HG03064 (cell line): ENCODE measurements around the gene IGSF9.

ENCODE experiments used
- ATAC-seq: cut with Tn5 transposase; IDR thresholded peaks from one replicate; pipeline ENCODE4 v1.9.1; 2021; ENCODE audit warnings: low read depth; ENCODE audit not compliant: unreplicated experiment

Gene IGSF9

DNA sequence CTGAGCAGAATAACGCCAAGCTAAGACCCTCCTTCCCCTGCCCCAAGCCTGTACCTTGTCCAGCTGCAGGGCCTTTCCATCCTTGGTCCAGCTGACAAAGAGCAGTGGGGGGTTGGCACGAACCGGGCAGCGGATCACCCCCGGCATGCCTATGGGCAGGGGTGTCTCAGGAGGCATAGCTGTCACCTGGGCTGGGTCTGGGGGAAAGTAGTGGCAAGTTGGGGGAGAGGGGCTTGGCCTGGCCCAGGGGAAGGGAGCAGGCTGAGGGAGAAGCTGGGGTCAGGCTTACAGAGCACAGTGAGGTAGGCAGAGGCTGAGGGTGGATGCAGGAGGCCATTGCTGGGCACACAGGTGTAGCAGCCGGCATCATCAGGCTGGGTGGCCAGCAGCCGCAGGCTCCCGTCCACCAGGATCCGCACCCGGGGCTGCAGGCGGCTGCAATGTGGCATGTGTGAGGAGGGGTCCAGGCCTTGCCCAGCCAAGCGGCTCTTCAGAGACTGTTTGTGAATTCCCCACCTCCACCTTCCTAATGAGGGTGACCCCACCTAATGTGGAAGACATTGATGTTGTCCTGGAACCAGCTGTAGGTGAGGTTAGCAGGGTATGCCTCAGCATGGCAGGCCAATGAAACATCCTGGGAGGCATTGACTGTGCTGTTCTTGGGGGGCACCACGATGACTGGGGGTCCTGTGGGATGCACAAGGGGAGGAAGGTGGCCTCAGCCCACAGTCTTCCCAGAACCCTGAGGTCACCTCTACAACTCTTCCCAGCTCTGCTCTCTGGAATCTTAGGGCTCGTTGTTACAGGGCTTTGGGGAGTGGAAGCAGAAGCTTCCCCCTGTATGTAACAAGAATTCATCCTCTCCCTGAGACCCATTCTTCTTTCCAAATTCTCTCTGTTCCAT, 11.0 kb downstream of the IGSF9 start:
- no peak for ATAC-seq

DNA sequence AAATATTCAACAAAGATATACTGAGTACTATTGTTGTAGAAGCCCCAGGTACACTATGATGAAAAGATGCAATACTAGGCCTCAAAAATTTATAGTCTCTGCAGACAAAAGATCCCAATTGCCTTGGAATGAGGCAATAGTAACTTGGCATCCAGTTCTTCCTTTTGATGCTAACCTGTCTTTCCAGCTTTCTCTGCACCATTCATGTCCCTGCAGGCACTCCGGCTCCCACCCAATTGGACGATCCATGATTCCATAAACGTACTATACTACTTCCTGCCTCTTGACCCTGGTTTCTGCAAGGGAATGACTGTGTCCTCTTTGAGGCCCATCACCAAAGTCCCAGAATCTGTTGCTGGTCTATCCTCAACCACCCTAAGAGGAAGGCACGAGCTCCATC, 12.1 kb downstream of the IGSF9 start:
- no peak for ATAC-seq

DNA sequence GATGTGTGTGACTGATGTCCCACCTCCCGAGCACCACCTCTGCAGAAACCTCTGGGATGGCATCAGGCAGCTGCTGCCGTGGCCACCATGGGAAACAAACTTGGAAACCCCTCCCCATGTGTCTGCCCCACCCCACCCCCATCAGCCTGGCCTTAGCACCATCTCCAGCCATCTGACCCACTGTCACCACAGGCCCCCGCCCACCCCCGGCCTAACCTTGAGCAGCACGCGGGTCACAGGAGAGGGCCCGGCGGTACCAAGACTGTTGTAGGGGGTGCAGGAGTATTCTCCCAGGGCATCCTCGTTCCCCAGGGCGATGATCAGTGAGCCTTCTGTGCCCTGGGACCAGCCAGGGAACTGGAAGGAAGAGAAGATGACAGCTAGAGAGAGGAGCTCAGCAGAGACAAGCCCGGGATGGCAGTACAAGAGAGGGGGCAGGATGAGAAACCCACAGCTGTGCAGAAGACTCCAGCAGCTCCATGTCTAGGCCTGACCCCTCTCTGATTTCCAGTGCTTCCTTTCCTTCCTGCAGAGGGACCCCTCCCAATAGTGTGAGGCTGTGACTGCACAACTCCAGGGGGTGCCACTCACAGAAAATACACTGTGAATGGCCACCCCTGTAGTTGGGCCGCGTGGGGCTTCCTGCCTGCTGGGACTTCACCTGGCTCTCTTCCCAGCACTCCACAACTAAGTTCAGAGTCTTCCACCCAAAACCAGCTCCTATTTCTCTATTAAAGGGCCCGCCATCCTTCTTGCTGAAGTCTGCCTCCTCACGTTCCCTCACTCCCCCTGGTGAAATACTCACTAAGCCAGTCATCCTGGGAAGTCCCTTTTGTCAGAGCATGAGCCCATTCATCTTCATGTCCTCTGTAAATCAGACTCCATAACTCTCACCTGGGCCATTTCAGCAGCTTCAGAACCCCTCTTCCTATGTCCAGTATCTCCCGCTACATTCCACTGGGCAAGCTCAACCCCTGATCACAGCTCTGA, 12.8 kb downstream of the IGSF9 start:
- no peak for ATAC-seq

GRCh38 chr1:159931795-159932173, 13.6 kb downstream of the IGSF9 start:
- no peak for ATAC-seq

DNA sequence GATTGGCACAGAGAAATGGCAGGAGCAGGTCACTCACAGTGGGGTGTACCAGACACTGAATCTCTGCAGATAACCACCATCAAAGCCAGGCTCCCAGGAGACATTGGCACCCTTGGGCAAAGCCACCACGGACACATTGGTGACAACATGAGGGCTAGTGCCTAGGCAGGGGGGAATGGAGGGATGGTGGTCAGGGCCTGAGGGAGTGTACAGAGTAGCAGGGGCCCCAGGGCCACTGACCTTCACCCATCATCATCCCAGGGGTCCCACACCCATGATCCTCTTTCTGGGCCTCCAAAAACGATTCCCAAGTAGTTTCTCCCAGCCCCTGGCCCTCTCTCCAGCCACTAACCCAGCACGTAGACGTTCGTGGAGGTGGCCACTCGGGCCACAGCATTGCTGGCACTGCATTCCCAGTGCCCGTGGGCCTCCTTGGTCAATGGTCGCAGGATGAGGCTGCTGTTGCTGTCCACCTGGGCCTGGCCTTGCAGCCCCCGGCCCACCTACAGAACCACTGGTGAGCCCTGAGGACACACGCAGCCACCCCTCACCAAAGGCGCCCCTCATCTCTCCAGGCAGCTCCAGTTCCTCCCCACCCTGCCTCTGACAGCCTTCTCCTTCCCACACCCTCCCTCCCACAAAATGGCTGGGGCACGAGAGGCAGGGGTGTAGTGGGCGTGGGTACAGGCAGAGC, 14.2 kb downstream of the IGSF9 start:
- no peak for ATAC-seq

- ATAC-seq, result no peak
Observed at GRCh38 chr1:159930634-159931033, 14.8 kb downstream of the IGSF9 start.

GRCh38 chr1:159930216-159930615, 15.2 kb downstream of the IGSF9 start:
- no peak for ATAC-seq

DNA sequence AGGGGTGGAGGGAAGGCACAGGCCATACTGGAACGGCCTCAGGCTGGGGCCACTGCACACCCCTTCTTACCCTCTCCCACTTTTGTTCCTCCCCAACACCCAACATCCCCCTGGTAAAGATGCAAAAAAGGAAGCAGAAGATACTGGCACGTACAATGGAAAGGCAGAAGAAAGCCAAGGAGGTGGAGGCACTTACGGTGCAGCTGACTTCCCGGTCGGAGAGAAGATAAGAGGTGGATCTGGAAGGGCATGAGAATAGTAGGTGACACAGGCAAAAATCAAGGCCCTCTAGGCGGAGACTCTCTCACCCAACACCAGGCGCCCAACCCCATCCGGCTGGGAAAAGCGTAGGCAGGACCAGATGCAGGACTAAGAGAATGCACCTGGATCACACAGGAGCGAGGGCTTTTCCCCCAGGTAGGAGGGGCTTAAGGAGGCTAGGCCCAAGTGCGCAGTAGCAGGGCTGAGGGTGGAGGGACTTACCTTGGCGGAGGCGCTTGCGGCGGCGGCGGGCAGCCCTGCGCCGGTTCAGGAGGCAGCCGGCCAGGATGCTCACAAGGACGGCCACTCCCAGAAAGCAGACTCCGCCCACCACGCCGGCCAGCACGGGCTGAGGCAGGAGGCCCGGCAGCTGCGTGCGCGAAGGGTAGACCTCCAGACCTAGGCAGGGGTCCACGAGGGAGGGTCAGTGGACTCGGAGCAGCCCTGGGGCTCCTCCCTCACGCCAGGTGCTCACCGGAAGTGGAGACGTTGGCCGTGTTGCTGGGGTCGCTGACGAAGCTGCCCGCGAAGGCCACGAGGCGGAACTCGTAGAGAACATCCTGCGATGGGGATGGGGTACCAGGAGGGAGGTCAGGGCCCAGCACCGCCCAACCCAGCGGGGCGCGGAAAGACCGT, 16.0 kb downstream of the IGSF9 start:
- ATAC-seq, result no peak

- ATAC-seq, result no peak
Observed at GRCh38 chr1:159928491-159929050, 16.8 kb downstream of the IGSF9 start.

- no peak for ATAC-seq
Observed at GRCh38 chr1:159927849-159928431, 17.5 kb downstream of the IGSF9 start.

DNA sequence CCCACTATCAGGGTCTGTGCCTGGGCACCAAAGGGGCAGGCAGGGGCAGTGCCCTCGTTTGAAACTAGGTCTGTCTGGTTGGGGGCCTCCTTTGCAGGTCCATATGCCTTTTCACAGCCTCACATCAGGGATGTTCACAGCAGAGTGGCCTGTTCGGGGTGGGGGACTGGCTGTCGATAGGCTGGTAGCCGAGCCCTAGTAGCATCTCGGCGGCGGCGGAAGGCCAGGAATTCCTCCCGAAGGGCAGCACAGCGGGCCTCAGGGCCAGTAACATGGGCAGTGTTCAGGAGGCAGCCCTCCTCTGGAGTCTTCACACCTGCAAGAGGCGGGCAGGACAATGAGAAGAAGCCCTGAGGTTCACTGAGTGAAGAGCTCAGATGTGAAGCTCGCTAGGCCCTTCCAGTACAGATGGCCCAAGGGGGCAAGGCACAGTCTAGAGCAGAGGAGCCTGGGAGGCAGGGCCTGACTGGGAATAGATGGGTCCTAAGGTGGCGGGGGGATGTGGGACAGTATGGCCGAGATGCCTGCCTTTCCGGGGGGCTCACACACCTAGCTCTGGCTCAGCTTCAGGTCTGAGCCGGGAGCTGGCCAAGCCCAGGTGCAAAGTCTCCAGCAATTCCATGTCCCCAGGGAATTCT, 18.1 kb downstream of the IGSF9 start:
- ATAC-seq, result no peak

GRCh38 chr1:159925719-159926078, 19.7 kb downstream of the IGSF9 start:
- peak; percentile 0 for ATAC-seq

DNA sequence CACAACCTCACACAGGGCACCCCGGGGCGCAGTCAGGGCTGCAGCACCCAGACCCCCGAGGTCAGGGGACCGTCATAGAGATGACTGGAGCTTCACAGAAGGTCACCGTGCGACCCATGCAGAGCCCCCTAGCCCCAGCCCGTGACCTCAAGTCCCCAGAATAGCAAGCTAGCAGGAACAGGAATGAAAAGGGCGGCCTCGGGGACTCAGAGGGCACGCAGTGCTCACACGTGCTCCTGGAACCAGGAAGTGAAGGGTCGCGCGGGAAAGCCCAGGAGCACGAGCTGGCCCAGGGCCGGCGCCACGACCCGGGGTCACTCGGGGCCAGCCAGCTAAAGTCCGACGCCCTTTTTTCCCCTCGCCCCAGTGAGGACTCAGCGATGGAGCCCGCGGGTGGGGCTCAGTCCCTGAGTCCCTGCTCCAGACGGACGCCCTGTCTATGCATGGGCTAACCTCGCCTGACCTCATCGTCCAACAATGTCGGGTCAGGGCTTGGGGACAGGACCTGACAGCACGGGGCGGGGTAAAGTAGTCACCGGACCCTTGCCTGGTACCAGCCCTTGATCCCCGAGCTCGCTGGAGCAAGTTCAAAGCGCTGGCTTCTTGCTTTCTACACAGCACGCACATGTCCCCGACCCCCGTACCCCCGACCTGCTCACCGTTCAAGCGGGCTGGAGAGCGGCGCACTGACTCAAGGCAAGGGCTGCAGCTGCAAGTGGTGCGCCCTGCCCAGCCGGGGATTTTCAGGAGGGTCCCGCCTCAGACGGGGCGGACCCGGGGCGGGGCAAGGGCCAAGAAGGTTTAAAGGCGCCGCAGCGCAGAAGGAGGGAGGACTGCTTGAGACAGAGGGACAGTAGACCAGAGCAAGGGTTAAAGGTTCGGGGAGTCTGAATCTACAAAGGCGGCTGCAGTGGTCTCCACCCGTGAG, 20.4 kb downstream of the IGSF9 start, which contains the start of gene TAGLN2:
TSS of gene TAGLN2 (minus strand) at position 717 of the 928 bp plus-strand sequence. CDS start 4,998 bp downstream, outside the sequence.
- ATAC-seq, result peak; percentile 55

DNA sequence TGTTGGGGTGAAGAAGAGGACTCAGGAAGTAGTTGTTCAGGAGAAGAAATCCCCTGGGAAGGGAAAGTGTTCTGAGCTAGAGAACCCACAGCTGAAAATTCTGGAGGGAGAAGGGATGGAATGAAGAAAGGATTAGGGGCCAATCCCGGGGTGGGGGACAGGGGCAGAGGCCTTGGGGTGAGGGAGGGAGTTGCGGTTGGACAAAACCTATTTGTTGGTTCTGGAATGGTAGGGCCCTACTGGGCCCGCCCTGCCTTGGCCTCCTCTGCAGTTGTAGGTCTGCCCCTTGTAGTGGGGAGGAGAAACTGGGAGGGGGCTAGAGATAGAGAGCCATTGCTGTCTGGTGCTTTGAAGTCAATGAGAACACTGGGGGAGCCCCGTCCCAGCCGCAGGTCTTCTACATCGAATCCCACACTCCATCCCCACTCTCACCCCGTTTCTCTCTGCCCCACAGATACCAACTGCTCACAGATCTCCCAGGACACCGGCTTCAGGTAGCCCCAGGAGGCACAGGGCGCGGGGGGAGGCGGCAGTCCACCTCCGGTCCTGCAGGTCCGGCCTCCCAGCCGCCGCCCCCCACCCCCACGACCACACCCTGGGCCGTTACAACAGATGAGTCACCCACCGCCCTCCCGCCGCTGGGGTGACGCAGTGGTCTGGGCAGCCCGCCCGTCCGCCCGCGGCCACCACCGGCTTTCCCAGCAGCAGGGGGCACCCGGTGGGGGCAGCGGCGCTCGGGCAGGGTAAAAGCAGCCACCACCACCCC, 21.2 kb downstream of the IGSF9 start:
- ATAC-seq, result no peak

DNA sequence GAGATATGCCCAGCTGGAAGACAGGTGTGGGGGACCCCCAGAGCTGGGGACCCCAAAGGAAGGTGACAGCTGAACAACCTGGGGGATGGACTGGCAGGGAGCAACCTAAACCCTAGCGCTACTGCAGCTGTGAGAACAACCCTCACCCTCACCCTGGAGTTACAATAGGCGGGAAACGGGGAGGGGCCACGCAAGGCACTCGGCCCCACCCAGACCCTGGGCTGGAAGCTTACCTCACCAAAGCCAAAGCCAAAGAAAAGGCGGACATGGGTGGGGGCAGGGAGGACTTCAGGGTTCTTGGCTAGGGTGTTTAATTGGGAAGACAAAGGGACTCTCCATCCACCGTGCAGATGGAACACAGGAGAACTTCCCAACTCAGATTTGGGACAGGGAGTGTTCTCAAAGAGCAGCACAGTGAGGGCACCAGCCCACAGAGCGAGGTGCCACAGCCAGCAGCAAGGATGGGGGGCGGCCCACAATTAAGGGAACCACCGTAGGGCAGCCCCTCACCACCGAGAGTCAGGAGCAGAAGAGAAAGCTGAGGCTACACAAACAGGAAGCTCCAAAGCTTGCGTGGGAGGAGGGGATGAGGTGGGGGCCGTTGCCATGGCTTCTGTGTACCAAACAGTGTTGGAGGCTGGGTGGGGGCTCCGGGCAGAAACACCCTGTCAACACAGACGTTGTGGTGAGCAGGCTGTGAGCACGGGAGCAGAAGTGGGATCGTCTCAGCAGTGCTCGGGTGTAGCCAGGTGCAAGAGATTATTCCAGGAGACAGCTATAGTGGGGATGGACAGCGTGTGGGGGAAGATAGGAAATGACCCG, 22.0 kb downstream of the IGSF9 start:
- ATAC-seq, result peak; percentile 33
